Left ventricle myocardium inferior (tissue), 1 donor: ENCODE measurements around the gene WNK1. TPM values are rescaled to one million over a fixed set of nuclear protein-coding genes. Genes with fewer than 3 reads are reported as not detected.

Experiments
- DNase-seq: peaks from one replicate; pipeline ENCODE4 v3.0.0-alpha.2; 2020
- H3K27ac ChIP-seq: fragments of 200-600 bp; replicated peaks from 2 replicates; pipeline ENCODE4 v1.8.0; 2021
- H3K27me3 ChIP-seq: fragments of 200-600 bp; 2 replicates; pipeline ENCODE4 v1.8.0; 2021; ENCODE audit warnings: low read depth
- H3K36me3 ChIP-seq: fragments of 200-600 bp; 2 replicates; pipeline ENCODE4 v1.8.0; 2021
- H3K4me1 ChIP-seq: fragments of 200-600 bp; 2 replicates; pipeline ENCODE4 v1.8.0; 2021
- H3K4me3 ChIP-seq: fragments of 200-600 bp; 2 replicates; pipeline ENCODE4 v1.8.0; 2021; ENCODE audit warnings: mild to moderate bottlenecking, moderate library complexity
- H3K9me3 ChIP-seq: fragments of 200-600 bp; replicated peaks from 2 replicates; pipeline ENCODE4 v1.8.0; 2021
- intact Hi-C: fragments of 100-400 bp; cut with micrococcal nuclease; formaldehyde crosslinking; loops from one replicate; pipeline ENCODE4 v1.11.0; 2022
- total RNA-seq: library from RNA; stranded (reverse); fragmentation: NEBNext Ultra II Directional; extraction: Animal tissue kit (Norgen Biotek cat#: 25700); gene quantifications from one replicate; pipeline ENCODE4 v1.2.1, GENCODE V29; 2021
- TF ChIP-seq, protein P1 (sequence below): fragments of 200-600 bp; IDR thresholded peaks from 2 replicates; pipeline ENCODE4 v1.8.0; 2021; ENCODE audit warnings: antibody characterized with exemption, mild to moderate bottlenecking, borderline replicate concordance
- donor health status: DM: no; HTN: yes; CAD: no; lungs with severe emphysema.

Gene WNK1
- total RNA-seq, 1 donor from 2014 or later, result 289 TPM

DNA sequence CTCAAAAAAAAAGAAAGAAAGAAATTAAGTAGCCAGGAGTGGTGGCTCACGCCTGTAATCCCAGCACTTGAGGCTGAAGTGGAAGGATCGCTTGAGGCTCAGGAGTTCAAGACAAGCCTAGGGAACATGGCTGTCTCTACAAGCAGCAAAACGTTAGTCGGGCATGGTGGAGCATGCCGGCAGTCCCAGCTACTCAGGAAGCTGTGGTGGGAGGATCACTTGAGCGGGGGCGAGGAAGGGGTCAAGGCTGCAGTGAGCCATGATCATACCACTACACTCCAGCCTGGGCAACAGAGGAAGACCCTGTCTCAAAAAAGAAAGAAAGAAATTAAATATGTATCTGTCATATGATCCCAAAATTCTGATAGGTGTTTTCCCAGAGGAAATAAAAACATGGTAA lies 191.8 kb downstream of the WNK1 start:
- peaks cover 20% of the 10 kb centered on the region for H3K36me3 ChIP-seq
- no peak overlapping the region for H3K4me3 ChIP-seq
- intact Hi-C loops, result no loop called here
- H3K27ac ChIP-seq, result peak overlapping the region; percentile 76
- TF ChIP-seq, protein P1, sequence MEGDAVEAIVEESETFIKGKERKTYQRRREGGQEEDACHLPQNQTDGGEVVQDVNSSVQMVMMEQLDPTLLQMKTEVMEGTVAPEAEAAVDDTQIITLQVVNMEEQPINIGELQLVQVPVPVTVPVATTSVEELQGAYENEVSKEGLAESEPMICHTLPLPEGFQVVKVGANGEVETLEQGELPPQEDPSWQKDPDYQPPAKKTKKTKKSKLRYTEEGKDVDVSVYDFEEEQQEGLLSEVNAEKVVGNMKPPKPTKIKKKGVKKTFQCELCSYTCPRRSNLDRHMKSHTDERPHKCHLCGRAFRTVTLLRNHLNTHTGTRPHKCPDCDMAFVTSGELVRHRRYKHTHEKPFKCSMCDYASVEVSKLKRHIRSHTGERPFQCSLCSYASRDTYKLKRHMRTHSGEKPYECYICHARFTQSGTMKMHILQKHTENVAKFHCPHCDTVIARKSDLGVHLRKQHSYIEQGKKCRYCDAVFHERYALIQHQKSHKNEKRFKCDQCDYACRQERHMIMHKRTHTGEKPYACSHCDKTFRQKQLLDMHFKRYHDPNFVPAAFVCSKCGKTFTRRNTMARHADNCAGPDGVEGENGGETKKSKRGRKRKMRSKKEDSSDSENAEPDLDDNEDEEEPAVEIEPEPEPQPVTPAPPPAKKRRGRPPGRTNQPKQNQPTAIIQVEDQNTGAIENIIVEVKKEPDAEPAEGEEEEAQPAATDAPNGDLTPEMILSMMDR, result no peak
- no peak for DNase-seq
- peaks cover 34% of the 10 kb centered on the region for H3K4me1 ChIP-seq
- no peaks in the 10 kb centered on the region for H3K9me3 ChIP-seq
- H3K27me3 ChIP-seq, result no peaks in the 10 kb centered on the region

DNA sequence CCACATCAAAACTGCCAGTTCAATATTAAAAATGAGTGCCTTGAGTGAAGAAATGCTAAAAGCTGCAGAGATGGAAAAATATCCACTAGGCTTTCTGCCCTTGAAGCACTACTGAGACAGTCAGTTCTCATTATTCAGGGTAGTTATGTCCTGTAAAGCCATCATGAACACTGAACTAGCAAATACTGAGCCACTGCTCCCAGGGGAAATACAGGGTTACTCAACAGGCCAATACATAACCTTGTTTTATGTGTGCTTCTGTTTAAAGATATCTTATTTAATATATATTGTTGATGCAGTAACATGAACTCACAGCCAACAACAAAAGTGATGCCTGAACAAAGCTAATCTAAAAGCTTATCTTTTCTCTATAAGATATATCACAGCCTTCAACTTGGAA lies 193.8 kb downstream of the WNK1 start:
- TF ChIP-seq, protein P1, result no peak
- Histone ChIP-seq H3K9me3 (no peaks in the 10 kb centered on the region), H3K4me3 (no peak overlapping the region), H3K4me1 (peaks cover 36% of the 10 kb centered on the region), H3K27me3 (no peaks in the 10 kb centered on the region), H3K27ac (peak overlapping the region; percentile 14), H3K36me3 (peaks cover 13% of the 10 kb centered on the region)
- no peak for DNase-seq
- intact Hi-C loops, result no loop called here

DNA sequence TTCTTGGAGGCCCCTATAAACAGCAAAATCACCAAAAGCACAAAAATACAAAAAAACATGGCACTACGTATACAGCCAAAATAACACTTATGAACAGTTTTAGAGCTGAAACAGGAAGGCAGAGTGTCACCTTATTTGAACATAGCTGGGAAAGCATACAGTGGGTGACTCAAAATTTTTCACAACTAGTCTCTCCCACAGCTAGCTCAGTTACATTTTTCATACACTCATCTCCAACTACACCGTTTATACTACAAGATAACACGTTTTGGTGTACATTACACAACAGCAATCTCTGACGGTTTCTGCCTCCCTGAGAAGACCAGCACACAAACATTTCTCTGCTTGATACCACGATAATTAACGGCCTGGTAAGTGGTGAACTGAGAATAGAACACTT lies 194.3 kb downstream of the WNK1 start:
- peaks cover 36% of the 10 kb centered on the region for H3K4me1 ChIP-seq
- intact Hi-C loops, result no loop called here
- H3K27me3 ChIP-seq, result no peaks in the 10 kb centered on the region
- H3K4me3 ChIP-seq, result no peak overlapping the region
- DNase-seq, result no peak
- H3K27ac ChIP-seq, result peak overlapping the region; percentile 14
- H3K36me3 ChIP-seq, result peaks cover 9% of the 10 kb centered on the region
- TF ChIP-seq, protein P1, result no peak
- H3K9me3 ChIP-seq, result no peaks in the 10 kb centered on the region

DNA sequence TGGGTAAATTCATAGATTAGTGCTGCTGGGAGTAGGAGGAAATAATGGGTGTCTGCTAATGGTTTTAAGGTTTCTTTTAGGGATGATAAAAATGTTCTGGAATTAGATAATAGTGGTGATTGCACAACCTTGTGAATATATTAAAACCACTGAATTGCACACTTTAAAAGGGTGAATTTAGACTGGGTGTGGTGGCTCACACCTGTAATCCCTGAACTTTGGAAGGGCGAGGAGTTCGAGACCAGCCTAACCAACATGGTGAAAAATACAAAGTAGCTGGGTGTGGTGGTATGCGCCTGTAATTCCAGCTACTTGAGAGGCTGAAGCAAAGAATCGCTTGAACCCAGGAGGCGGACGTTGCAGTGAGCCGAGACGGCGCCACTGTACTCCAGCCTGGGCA lies 195.9 kb downstream of the WNK1 start:
- Histone ChIP-seq H3K27ac (peak overlapping the region; percentile 95), H3K27me3 (no peaks in the 10 kb centered on the region), H3K4me3 (peak overlapping the region; percentile 89), H3K9me3 (no peaks in the 10 kb centered on the region), H3K36me3 (peaks cover 8% of the 10 kb centered on the region), H3K4me1 (peaks cover 25% of the 10 kb centered on the region)
- DNase-seq, result no peak
- intact Hi-C loops, result no loop called here
- TF ChIP-seq, protein P1, result no peak

DNA sequence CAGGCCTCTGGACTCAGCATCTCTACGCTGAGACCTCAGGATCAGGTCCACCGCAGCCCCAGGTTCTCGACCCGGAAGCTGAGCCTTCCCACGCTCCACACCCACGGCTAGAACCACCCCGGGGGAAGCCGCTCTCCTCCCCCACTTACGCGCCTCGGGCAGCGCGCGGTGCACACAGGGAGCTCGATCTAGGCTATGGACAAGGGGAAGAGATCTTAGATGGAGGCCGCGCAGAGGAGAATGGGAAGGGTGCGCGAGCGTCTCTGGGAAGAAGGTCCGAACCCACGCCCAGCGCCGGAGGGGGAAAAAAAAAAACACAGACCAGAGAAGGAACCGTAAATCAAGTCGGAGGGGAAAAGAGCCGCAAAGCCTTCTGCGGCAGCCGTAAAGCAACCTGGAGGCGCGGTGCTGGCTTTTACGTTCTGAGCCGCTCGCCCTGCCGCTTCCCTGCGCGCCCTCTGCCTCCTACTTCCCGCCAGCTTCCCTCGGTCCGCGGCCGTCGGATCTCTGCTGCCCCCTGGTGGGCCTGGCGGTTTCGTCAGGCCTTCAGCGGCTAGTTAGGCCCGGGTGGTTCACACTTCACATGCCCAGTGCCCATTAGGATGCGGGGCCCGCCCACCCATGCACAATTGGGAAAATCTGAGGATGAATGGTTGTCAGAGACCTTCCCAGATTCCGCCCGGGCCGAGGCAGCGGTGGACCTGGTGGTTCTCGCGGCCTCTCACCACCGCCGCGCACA lies 197.2 kb downstream of the WNK1 start, which contains the start of gene RAD52:
RAD52 (minus strand) TSS at position 242 of the 739 bp plus-strand sequence. CDS start 16,636 bp downstream, outside the sequence.
- no peaks in the 10 kb centered on the region for H3K27me3 ChIP-seq
- peak; percentile 98 for DNase-seq
- no peaks in the 10 kb centered on the region for H3K9me3 ChIP-seq
- no peaks in the 10 kb centered on the region for H3K36me3 ChIP-seq
- intact Hi-C loops, result no loop called here
- peak within 1 kb of the TSS; percentile 95 for H3K27ac ChIP-seq
- H3K4me1 ChIP-seq, result peaks cover 22% of the 10 kb centered on the region
- peak within 1 kb of the TSS; percentile 89 for H3K4me3 ChIP-seq
- TF ChIP-seq, protein P1, result peak; percentile 98
